ENCODE data around the gene DNM3.

The DNM3 gene

GRCh38 chr1:172148707-172149106 lies 307.4 kb downstream of the DNM3 start:
- no peak overlapping the region for H3K9ac ChIP-seq (ENCODE audit: low read length)
- 0 out of 2 replicates have a peak overlapping the region, but pooled peaks have one; percentile 21 for H3K27ac ChIP-seq (ENCODE audit: low read depth, low read length)
- H3K4me1 ChIP-seq (ENCODE audit: control insufficient read depth, insufficient read depth, low read length) = peaks cover 14% of the 10 kb centered on the region
- no peaks in the 10 kb centered on the region for H3K36me3 ChIP-seq (ENCODE audit: control insufficient read depth, insufficient read depth, low read length)
- H3K4me3 ChIP-seq (ENCODE audit: low read depth, low read length) = no peak overlapping the region
- no peaks in the 10 kb centered on the region for H3K9me3 ChIP-seq (ENCODE audit: control insufficient read depth, insufficient read depth, low read depth, low read length)
- no peaks in the 10 kb centered on the region for H3K27me3 ChIP-seq (ENCODE audit: control insufficient read depth, insufficient read depth, low read length)

DNA sequence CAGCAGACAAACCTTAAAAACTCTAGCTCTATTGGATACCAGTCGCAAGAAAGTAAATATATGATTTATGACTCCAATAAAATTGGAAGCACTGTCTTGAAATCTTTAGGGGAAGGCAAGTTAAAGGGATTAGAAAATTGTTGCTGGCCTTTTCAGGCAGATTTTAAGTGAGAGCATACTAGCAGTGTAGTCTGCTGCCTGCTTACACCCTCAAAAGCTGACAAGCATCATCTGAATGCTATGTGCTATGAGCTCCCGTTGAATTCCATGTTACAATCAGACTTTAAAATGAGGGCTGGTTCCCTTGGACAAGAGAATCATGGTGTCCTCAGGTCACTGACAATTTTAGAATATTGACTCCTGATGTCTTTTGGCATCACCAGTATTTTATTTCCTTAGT lies 308.0 kb downstream of the DNM3 start:
- peaks cover 14% of the 10 kb centered on the region for H3K4me1 ChIP-seq (ENCODE audit: control insufficient read depth, insufficient read depth, low read length)
- H3K27ac ChIP-seq (ENCODE audit: low read depth, low read length) = no peak overlapping the region
- H3K9ac ChIP-seq (ENCODE audit: low read length) = no peak overlapping the region

GRCh38 chr1:172154551-172154950 lies 313.3 kb downstream of the DNM3 start:
- Histone ChIP-seq H3K27ac (ENCODE audit: low read depth, low read length) (no peak overlapping the region), H3K4me1 (ENCODE audit: control insufficient read depth, insufficient read depth, low read length) (no peaks in the 10 kb centered on the region), H3K36me3 (ENCODE audit: control insufficient read depth, insufficient read depth, low read length) (no peaks in the 10 kb centered on the region), H3K9me3 (ENCODE audit: control insufficient read depth, insufficient read depth, low read depth, low read length) (no peaks in the 10 kb centered on the region), H3K9ac (ENCODE audit: low read length) (no peak overlapping the region), H3K27me3 (ENCODE audit: control insufficient read depth, insufficient read depth, low read length) (no peaks in the 10 kb centered on the region), H3K4me3 (ENCODE audit: low read depth, low read length) (no peak overlapping the region)

More for the DNA sequence above, 308.0 kb downstream of the DNM3 start:
- Histone ChIP-seq H3K4me3 (ENCODE audit: low read depth, low read length) (no peak overlapping the region), H3K27me3 (ENCODE audit: control insufficient read depth, insufficient read depth, low read length) (no peaks in the 10 kb centered on the region), H3K9me3 (ENCODE audit: control insufficient read depth, insufficient read depth, low read depth, low read length) (no peaks in the 10 kb centered on the region), H3K36me3 (ENCODE audit: control insufficient read depth, insufficient read depth, low read length) (no peaks in the 10 kb centered on the region)

- no peaks in the 10 kb centered on the region for H3K27me3 ChIP-seq (ENCODE audit: control insufficient read depth, insufficient read depth, low read length)
- H3K4me3 ChIP-seq (ENCODE audit: low read depth, low read length) = no peak overlapping the region
- H3K36me3 ChIP-seq (ENCODE audit: control insufficient read depth, insufficient read depth, low read length) = no peaks in the 10 kb centered on the region
- no peaks in the 10 kb centered on the region for H3K4me1 ChIP-seq (ENCODE audit: control insufficient read depth, insufficient read depth, low read length)
- H3K27ac ChIP-seq (ENCODE audit: low read depth, low read length) = no peak overlapping the region
- H3K9ac ChIP-seq (ENCODE audit: low read length) = no peak overlapping the region
- no peaks in the 10 kb centered on the region for H3K9me3 ChIP-seq (ENCODE audit: control insufficient read depth, insufficient read depth, low read depth, low read length)
These were observed 314.5 kb downstream of the DNM3 start for GRCh38 chr1:172155766-172156165.

- Histone ChIP-seq H3K4me3 (ENCODE audit: low read depth, low read length) (no peak overlapping the region), H3K27me3 (ENCODE audit: control insufficient read depth, insufficient read depth, low read length) (no peaks in the 10 kb centered on the region), H3K27ac (ENCODE audit: low read depth, low read length) (no peak overlapping the region), H3K36me3 (ENCODE audit: control insufficient read depth, insufficient read depth, low read length) (no peaks in the 10 kb centered on the region), H3K9me3 (ENCODE audit: control insufficient read depth, insufficient read depth, low read depth, low read length) (no peaks in the 10 kb centered on the region), H3K9ac (ENCODE audit: low read length) (no peak overlapping the region), H3K4me1 (ENCODE audit: control insufficient read depth, insufficient read depth, low read length) (no peaks in the 10 kb centered on the region)
These were observed 320.9 kb downstream of the DNM3 start for GRCh38 chr1:172162236-172162635.

- H3K4me3 ChIP-seq (ENCODE audit: low read depth, low read length) = no peak overlapping the region
- H3K36me3 ChIP-seq (ENCODE audit: control insufficient read depth, insufficient read depth, low read length) = no peaks in the 10 kb centered on the region
- no peaks in the 10 kb centered on the region for H3K9me3 ChIP-seq (ENCODE audit: control insufficient read depth, insufficient read depth, low read depth, low read length)
- no peaks in the 10 kb centered on the region for H3K4me1 ChIP-seq (ENCODE audit: control insufficient read depth, insufficient read depth, low read length)
- H3K27ac ChIP-seq (ENCODE audit: low read depth, low read length) = no peak overlapping the region
- H3K9ac ChIP-seq (ENCODE audit: low read length) = no peak overlapping the region
- H3K27me3 ChIP-seq (ENCODE audit: control insufficient read depth, insufficient read depth, low read length) = no peaks in the 10 kb centered on the region
These were observed 322.4 kb downstream of the DNM3 start for GRCh38 chr1:172163498-172164215.

DNA sequence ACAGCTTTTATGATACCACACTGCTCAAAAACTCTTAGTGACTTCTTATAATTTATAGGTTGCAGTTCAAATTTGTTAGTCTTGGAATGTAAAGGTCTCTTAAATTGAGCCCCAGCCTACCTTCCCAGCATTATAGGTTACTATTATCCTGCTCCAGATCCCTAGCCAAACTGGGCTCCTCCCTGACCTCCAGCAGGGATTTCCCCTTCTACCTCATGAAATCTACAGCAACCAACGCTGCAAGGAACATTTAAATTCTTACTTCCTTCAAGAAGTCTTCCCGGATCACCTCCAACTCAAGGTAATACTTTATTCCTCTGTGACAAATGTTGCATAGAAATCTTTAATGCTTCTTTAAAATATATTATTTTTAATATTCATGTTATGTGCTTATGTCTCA lies 324.1 kb downstream of the DNM3 start:
- Histone ChIP-seq H3K9me3 (ENCODE audit: control insufficient read depth, insufficient read depth, low read depth, low read length) (no peaks in the 10 kb centered on the region), H3K27me3 (ENCODE audit: control insufficient read depth, insufficient read depth, low read length) (no peaks in the 10 kb centered on the region), H3K4me3 (ENCODE audit: low read depth, low read length) (no peak overlapping the region), H3K36me3 (ENCODE audit: control insufficient read depth, insufficient read depth, low read length) (no peaks in the 10 kb centered on the region), H3K27ac (ENCODE audit: low read depth, low read length) (no peak overlapping the region), H3K9ac (ENCODE audit: low read length) (no peak overlapping the region), H3K4me1 (ENCODE audit: control insufficient read depth, insufficient read depth, low read length) (no peaks in the 10 kb centered on the region)

DNA sequence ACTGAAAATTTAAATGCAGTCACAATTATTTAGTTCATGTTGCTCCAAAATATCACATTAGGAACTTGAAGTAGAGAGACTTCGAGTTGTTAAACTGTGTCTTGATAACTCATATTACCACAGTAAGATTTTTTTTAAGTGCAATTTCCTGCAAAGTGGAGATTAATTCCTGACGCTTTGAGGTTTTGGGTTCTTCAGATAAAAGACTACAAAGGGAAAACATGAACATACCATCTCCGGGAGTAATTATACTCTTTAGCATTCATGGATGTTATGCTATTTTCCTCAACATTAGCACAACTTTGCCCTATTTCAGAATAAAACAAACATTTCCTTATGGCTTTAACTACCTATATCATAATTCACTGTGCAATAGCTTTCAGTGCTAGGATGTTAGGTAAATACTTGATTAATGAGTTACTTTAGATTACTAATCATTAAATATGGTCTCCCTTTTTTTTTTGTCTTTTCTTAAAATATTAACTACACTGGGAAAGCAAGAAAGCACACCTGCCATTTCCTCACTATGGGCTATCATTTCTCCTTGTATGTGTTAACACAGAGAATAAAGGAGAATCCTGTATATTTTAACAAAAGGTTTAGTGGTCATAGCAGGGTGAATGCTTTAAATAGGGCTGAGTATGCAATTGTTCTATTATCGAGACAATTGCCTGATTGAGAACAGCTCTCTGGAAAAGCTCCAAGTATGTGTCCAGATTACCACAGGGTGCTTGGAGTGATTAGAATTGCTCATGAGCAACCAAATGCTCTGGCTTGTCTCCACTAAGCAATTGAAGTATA lies 326.7 kb downstream of the DNM3 start:
- no peaks in the 10 kb centered on the region for H3K36me3 ChIP-seq (ENCODE audit: control insufficient read depth, insufficient read depth, low read length)
- H3K9me3 ChIP-seq (ENCODE audit: control insufficient read depth, insufficient read depth, low read depth, low read length) = no peaks in the 10 kb centered on the region
- H3K27me3 ChIP-seq (ENCODE audit: control insufficient read depth, insufficient read depth, low read length) = no peaks in the 10 kb centered on the region
- H3K27ac ChIP-seq (ENCODE audit: low read depth, low read length) = no peak overlapping the region
- H3K4me3 ChIP-seq (ENCODE audit: low read depth, low read length) = no peak overlapping the region
- no peak overlapping the region for H3K9ac ChIP-seq (ENCODE audit: low read length)
- no peaks in the 10 kb centered on the region for H3K4me1 ChIP-seq (ENCODE audit: control insufficient read depth, insufficient read depth, low read length)

- Histone ChIP-seq H3K4me1 (ENCODE audit: control insufficient read depth, insufficient read depth, low read length) (no peaks in the 10 kb centered on the region), H3K27ac (ENCODE audit: low read depth, low read length) (no peak overlapping the region), H3K9me3 (ENCODE audit: control insufficient read depth, insufficient read depth, low read depth, low read length) (no peaks in the 10 kb centered on the region), H3K36me3 (ENCODE audit: control insufficient read depth, insufficient read depth, low read length) (no peaks in the 10 kb centered on the region), H3K27me3 (ENCODE audit: control insufficient read depth, insufficient read depth, low read length) (no peaks in the 10 kb centered on the region), H3K9ac (ENCODE audit: low read length) (no peak overlapping the region), H3K4me3 (ENCODE audit: low read depth, low read length) (no peak overlapping the region)
These were observed 327.2 kb downstream of the DNM3 start for GRCh38 chr1:172168597-172168872.

DNA sequence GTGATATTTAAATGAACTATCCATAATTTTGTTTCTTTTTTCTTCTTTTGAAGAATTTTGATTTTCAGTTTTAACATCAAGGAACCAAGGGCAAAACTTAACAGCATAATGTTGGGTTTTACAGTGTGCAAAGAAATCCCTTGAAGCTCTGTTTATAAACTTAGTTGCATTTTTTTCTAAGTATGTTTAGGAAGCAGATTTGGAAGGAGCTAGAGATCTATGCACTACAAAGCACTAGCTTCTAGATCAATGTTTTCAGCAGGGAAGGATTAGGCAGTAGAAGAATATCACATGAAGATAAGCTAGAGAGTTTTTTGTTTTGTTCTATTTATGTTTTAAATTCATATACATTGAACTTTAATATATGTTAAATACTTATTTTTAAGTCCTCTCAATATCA lies 328.5 kb downstream of the DNM3 start:
- H3K27ac ChIP-seq (ENCODE audit: low read depth, low read length) = no peak overlapping the region
- no peaks in the 10 kb centered on the region for H3K4me1 ChIP-seq (ENCODE audit: control insufficient read depth, insufficient read depth, low read length)
- no peaks in the 10 kb centered on the region for H3K9me3 ChIP-seq (ENCODE audit: control insufficient read depth, insufficient read depth, low read depth, low read length)
- H3K27me3 ChIP-seq (ENCODE audit: control insufficient read depth, insufficient read depth, low read length) = no peaks in the 10 kb centered on the region
- H3K4me3 ChIP-seq (ENCODE audit: low read depth, low read length) = no peak overlapping the region
- no peak overlapping the region for H3K9ac ChIP-seq (ENCODE audit: low read length)
- H3K36me3 ChIP-seq (ENCODE audit: control insufficient read depth, insufficient read depth, low read length) = no peaks in the 10 kb centered on the region

DNA sequence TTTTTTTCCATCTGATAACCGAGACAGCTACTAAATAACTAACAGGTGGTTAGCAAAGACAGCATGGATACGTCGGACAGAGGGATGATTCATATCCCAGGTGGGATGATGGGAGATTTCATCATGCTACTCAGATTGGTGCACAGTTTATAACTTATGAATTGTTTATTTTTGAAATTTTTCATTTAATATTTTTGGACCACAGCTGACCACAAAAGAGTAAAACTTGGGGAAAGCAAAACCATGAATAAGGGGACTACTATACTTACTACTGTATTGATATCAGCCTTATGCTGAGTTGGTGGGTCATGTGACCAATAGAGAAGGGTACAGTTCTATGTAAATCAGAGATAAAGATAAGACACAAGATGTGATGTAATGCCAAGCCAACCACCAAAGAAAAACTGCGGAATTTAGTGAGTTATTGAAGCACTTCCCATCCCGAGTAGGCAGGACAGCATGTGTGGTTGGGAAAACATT lies 331.1 kb downstream of the DNM3 start:
- Histone ChIP-seq H3K36me3 (ENCODE audit: control insufficient read depth, insufficient read depth, low read length) (no peaks in the 10 kb centered on the region), H3K9me3 (ENCODE audit: control insufficient read depth, insufficient read depth, low read depth, low read length) (no peaks in the 10 kb centered on the region), H3K27me3 (ENCODE audit: control insufficient read depth, insufficient read depth, low read length) (no peaks in the 10 kb centered on the region), H3K9ac (ENCODE audit: low read length) (no peak overlapping the region), H3K27ac (ENCODE audit: low read depth, low read length) (no peak overlapping the region), H3K4me3 (ENCODE audit: low read depth, low read length) (no peak overlapping the region), H3K4me1 (ENCODE audit: control insufficient read depth, insufficient read depth, low read length) (no peaks in the 10 kb centered on the region)

Data from HUES6 (cell line).